Activated CD4-positive, alpha-beta memory T cell treated with anti-CD3 and anti-CD28 coated beads, Interleukin-2, amount 10 ng/mL, durations not matched to agents 7 days and 5 days (primary cell): ENCODE results near the gene C12orf75. TPM values are rescaled to one million over a fixed set of nuclear protein-coding genes. Genes with fewer than 3 reads are reported as not detected.
A peak's percentile ranks its signal among the peaks of the same experiment; 100 is the strongest.

Experiments used
- CTCF ChIA-PET: fragments of 350-600 bp; sonication (Branson Sonifier 250); formaldehyde crosslinking; loops from one replicate; lab custom pipeline; 2021; ENCODE audit warnings: antibody characterized with exemption, inconsistent platforms; lab: Charles Lee
- POLR2A ChIA-PET: fragments of 350-600 bp; sonication (Branson Sonifier 250); formaldehyde crosslinking; loops from one replicate; lab custom pipeline; 2021; ENCODE audit warnings: antibody characterized with exemption; lab: Charles Lee
- DNase-seq: peaks from one replicate; pipeline ENCODE4 v3.0.0-alpha.2; 2020
- H3K27ac Mint-ChIP-seq: one replicate; pipeline ENCODE4 v1.8.0; 2021; ENCODE audit warnings: mild to moderate bottlenecking, mixed read lengths
- H3K27me3 Mint-ChIP-seq: one replicate; pipeline ENCODE4 v1.8.0; 2021; ENCODE audit warnings: mixed read lengths
- H3K36me3 Mint-ChIP-seq: one replicate; pipeline ENCODE4 v1.8.0; 2021; ENCODE audit warnings: low read depth, mixed read lengths
- H3K4me1 Mint-ChIP-seq: one replicate; pipeline ENCODE4 v1.8.0; 2021; ENCODE audit warnings: mixed read lengths
- H3K4me3 Mint-ChIP-seq: one replicate; pipeline ENCODE4 v1.8.0; 2021; ENCODE audit warnings: mild to moderate bottlenecking, mixed read lengths
- H3K9me3 Mint-ChIP-seq: one replicate; pipeline ENCODE4 v1.8.0; 2021; ENCODE audit warnings: mixed read lengths
- total RNA-seq, 2 experiments: library from RNA; stranded (reverse); gene quantifications; one replicate each; pipeline ENCODE4 v1.2.3, GENCODE V29; 2021

C12orf75 gene
- total RNA-seq, 2 experiments from 2014 or later: 288 to 312 TPM

- Mint-ChIP-seq H3K27me3 (no peaks in the 10 kb centered on the region), H3K36me3 (peaks cover 64% of the 10 kb centered on the region), H3K27ac (no peak overlapping the region), H3K4me3 (no peak overlapping the region), H3K9me3 (no peaks in the 10 kb centered on the region), H3K4me1 (peaks cover 39% of the 10 kb centered on the region)
- ChIA-PET CTCF (no interaction called here), POLR2A (interaction anchor here (1.0 to 1.3 kb wide), 3 partner anchors 11 to 55 kb away, joined by 3 read pairs; partner anchors contain the start of gene C12orf75)
- DNase-seq: no peak
Observed at GRCh38 chr12:105347499-105347898, 17.0 kb downstream of the C12orf75 start.

- H3K9me3 Mint-ChIP-seq: no peaks in the 10 kb centered on the region
- CTCF ChIA-PET: no interaction called here
- H3K27ac Mint-ChIP-seq: no peak overlapping the region
- DNase-seq: no peak
- no peaks in the 10 kb centered on the region for H3K27me3 Mint-ChIP-seq
- no peak overlapping the region for H3K4me3 Mint-ChIP-seq
- H3K36me3 Mint-ChIP-seq: peaks cover 64% of the 10 kb centered on the region
- POLR2A ChIA-PET: interaction anchor here (2.3 kb wide), 1 partner anchor 16 kb away, joined by 8 read pairs; no protein-coding TSS in a partner anchor
- H3K4me1 Mint-ChIP-seq: peaks cover 40% of the 10 kb centered on the region
Observed at GRCh38 chr12:105348142-105348541, 17.7 kb downstream of the C12orf75 start.

- Mint-ChIP-seq H3K27me3 (no peaks in the 10 kb centered on the region), H3K27ac (no peak overlapping the region), H3K9me3 (no peaks in the 10 kb centered on the region), H3K4me1 (peaks cover 40% of the 10 kb centered on the region), H3K36me3 (peaks cover 62% of the 10 kb centered on the region), H3K4me3 (no peak overlapping the region)
- ChIA-PET CTCF (no interaction called here), POLR2A (interaction anchor here (2.3 kb wide), 1 partner anchor 17 kb away, joined by 8 read pairs; no protein-coding TSS in a partner anchor)
- DNase-seq: no peak
Observed at GRCh38 chr12:105348561-105348960, 18.1 kb downstream of the C12orf75 start.

GRCh38 chr12:105349138-105349537 is 18.6 kb downstream of the C12orf75 start:
- Mint-ChIP-seq H3K27me3 (no peaks in the 10 kb centered on the region), H3K4me1 (peaks cover 40% of the 10 kb centered on the region), H3K36me3 (peaks cover 59% of the 10 kb centered on the region), H3K4me3 (no peak overlapping the region), H3K27ac (no peak overlapping the region), H3K9me3 (no peaks in the 10 kb centered on the region)
- ChIA-PET CTCF (no interaction called here), POLR2A (interaction anchor here (2.3 kb wide), 1 partner anchor 17 kb away, joined by 8 read pairs; no protein-coding TSS in a partner anchor)
- DNase-seq: no peak

- Mint-ChIP-seq H3K9me3 (no peaks in the 10 kb centered on the region), H3K4me3 (no peak overlapping the region), H3K36me3 (peaks cover 64% of the 10 kb centered on the region), H3K4me1 (peaks cover 57% of the 10 kb centered on the region), H3K27me3 (no peaks in the 10 kb centered on the region), H3K27ac (no peak overlapping the region)
- ChIA-PET CTCF (no interaction called here), POLR2A (no interaction called here)
- no peak for DNase-seq
Observed at GRCh38 chr12:105351523-105351922, 21.0 kb downstream of the C12orf75 start.

GRCh38 chr12:105352052-105352451 is 21.6 kb downstream of the C12orf75 start:
- H3K4me3 Mint-ChIP-seq: no peak overlapping the region
- H3K9me3 Mint-ChIP-seq: no peaks in the 10 kb centered on the region
- H3K27me3 Mint-ChIP-seq: no peaks in the 10 kb centered on the region
- H3K27ac Mint-ChIP-seq: peak overlapping the region; percentile 9
- ChIA-PET CTCF (no interaction called here), POLR2A (interaction anchor here (1.5 kb wide), 1 partner anchor 14 kb away, joined by 3 read pairs; no protein-coding TSS in a partner anchor)
- H3K4me1 Mint-ChIP-seq: peaks cover 59% of the 10 kb centered on the region
- H3K36me3 Mint-ChIP-seq: peaks cover 62% of the 10 kb centered on the region
- DNase-seq: no peak

- ChIA-PET CTCF (interaction anchor here (0.7 kb wide), 1 partner anchor 21 kb away, joined by 3 read pairs; no protein-coding TSS in a partner anchor), POLR2A (interaction anchor here (1.2 to 1.5 kb wide), 2 partner anchors 15 to 22 kb away, joined by 3 to 4 read pairs; no protein-coding TSS in a partner anchor)
- no peaks in the 10 kb centered on the region for H3K27me3 Mint-ChIP-seq
- H3K27ac Mint-ChIP-seq: no peak overlapping the region
- peaks cover 67% of the 10 kb centered on the region for H3K4me1 Mint-ChIP-seq
- H3K36me3 Mint-ChIP-seq: peaks cover 65% of the 10 kb centered on the region
- H3K9me3 Mint-ChIP-seq: no peaks in the 10 kb centered on the region
- no peak overlapping the region for H3K4me3 Mint-ChIP-seq
- DNase-seq: no peak
Observed at GRCh38 chr12:105352940-105353635, 22.6 kb downstream of the C12orf75 start.

- ChIA-PET POLR2A (no interaction called here), CTCF (interaction anchor here (1.3 kb wide), 1 partner anchor 34 kb away, joined by 3 read pairs; no protein-coding TSS in a partner anchor)
- Mint-ChIP-seq H3K4me1 (peaks cover 63% of the 10 kb centered on the region), H3K27ac (no peak overlapping the region), H3K9me3 (no peaks in the 10 kb centered on the region), H3K4me3 (no peak overlapping the region), H3K27me3 (no peaks in the 10 kb centered on the region), H3K36me3 (peaks cover 64% of the 10 kb centered on the region)
- DNase-seq: no peak
Observed at GRCh38 chr12:105355752-105356151, 25.3 kb downstream of the C12orf75 start.

- Mint-ChIP-seq H3K9me3 (no peaks in the 10 kb centered on the region), H3K4me3 (no peak overlapping the region), H3K4me1 (peaks cover 54% of the 10 kb centered on the region), H3K27ac (peak overlapping the region; percentile 58), H3K27me3 (no peaks in the 10 kb centered on the region), H3K36me3 (peaks cover 65% of the 10 kb centered on the region)
- no peak for DNase-seq
- CTCF ChIA-PET: interaction anchor here (0.5 to 1.3 kb wide), 3 partner anchors 27 to 64 kb away, joined by 3 read pairs; partner anchors contain the start of gene C12orf75
- POLR2A ChIA-PET: interaction anchor here (0.6 to 3.1 kb wide), 7 partner anchors 10 to 1416 kb away, joined by 3 to 22 read pairs (median 3); no protein-coding TSS in a partner anchor
Observed at GRCh38 chr12:105357162-105357691, 26.7 kb downstream of the C12orf75 start.

- Mint-ChIP-seq H3K4me3 (no peak overlapping the region), H3K4me1 (peaks cover 52% of the 10 kb centered on the region), H3K36me3 (peaks cover 60% of the 10 kb centered on the region), H3K27ac (peak overlapping the region; percentile 30), H3K9me3 (no peaks in the 10 kb centered on the region), H3K27me3 (no peaks in the 10 kb centered on the region)
- ChIA-PET POLR2A (interaction anchor here (3.1 kb wide), 1 partner anchor 27 kb away, joined by 22 read pairs; no protein-coding TSS in a partner anchor), CTCF (no interaction called here)
- no peak for DNase-seq
Observed at GRCh38 chr12:105358789-105359188, 28.3 kb downstream of the C12orf75 start.

GRCh38 chr12:105359856-105360255 is 29.4 kb downstream of the C12orf75 start:
- H3K4me3 Mint-ChIP-seq: no peak overlapping the region
- no peak overlapping the region for H3K27ac Mint-ChIP-seq
- peaks cover 50% of the 10 kb centered on the region for H3K36me3 Mint-ChIP-seq
- DNase-seq: no peak
- H3K27me3 Mint-ChIP-seq: no peaks in the 10 kb centered on the region
- CTCF ChIA-PET: no interaction called here
- H3K9me3 Mint-ChIP-seq: no peaks in the 10 kb centered on the region
- POLR2A ChIA-PET: no interaction called here
- H3K4me1 Mint-ChIP-seq: peaks cover 42% of the 10 kb centered on the region

- CTCF ChIA-PET: no interaction called here
- no peaks in the 10 kb centered on the region for H3K9me3 Mint-ChIP-seq
- POLR2A ChIA-PET: no interaction called here
Observed at GRCh38 chr12:105363890-105364289, 33.4 kb downstream of the C12orf75 start.

GRCh38 chr12:105365231-105365630 is 34.7 kb downstream of the C12orf75 start:
- H3K36me3 Mint-ChIP-seq: peaks cover 52% of the 10 kb centered on the region
- H3K4me3 Mint-ChIP-seq: no peak overlapping the region
- H3K27ac Mint-ChIP-seq: no peak overlapping the region
- DNase-seq: no peak
- H3K9me3 Mint-ChIP-seq: no peaks in the 10 kb centered on the region
- ChIA-PET CTCF (no interaction called here), POLR2A (interaction anchor here (0.6 kb wide), 1 partner anchor 19 kb away, joined by 3 read pairs; no protein-coding TSS in a partner anchor)
- H3K27me3 Mint-ChIP-seq: no peaks in the 10 kb centered on the region
- peaks cover 9% of the 10 kb centered on the region for H3K4me1 Mint-ChIP-seq

More at GRCh38 chr12:105363890-105364289, 33.4 kb downstream of the C12orf75 start:
- Mint-ChIP-seq H3K27me3 (no peaks in the 10 kb centered on the region), H3K4me1 (peaks cover 14% of the 10 kb centered on the region), H3K27ac (no peak overlapping the region), H3K4me3 (no peak overlapping the region), H3K36me3 (peaks cover 56% of the 10 kb centered on the region)
- no peak for DNase-seq
